Measurements from ENCODE around the gene SLC25A47. TPM values are rescaled to one million over a fixed set of nuclear protein-coding genes. Genes with fewer than 3 reads are reported as not detected.

Gene SLC25A47
- total RNA-seq, 1 experiment from 2014 or later: 0.13 TPM

DNA sequence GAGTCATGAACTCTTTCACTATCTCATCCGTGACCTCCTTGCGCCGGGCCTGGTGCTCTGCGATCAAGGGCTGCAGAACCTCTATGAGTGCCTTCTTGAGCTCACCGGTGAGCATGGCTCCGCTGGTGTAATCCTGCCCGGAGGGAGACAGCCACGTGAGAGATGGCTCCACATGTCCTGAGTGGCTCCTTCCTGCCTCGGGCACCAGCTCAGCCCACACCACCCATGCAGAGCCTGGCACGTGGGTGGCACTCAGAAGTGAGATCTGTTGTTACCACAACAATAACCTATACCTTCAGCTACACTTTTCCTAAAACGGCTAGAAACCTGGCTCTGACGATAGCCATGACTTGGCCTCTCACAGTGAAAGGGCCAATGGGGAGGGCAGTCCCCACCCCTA lies 11.8 kb downstream of the SLC25A47 start:
- H3K9me3 Mint-ChIP-seq: no peaks in the 10 kb centered on the region
- Histone ChIP-seq H2BK5ac (ENCODE audit: insufficient read length, low read length) (no peak overlapping the region), H2BK20ac (ENCODE audit: low read depth, low read length, poor library complexity, severe bottlenecking) (no peak overlapping the region), H3K14ac (ENCODE audit: insufficient read depth, low read length) (no peak overlapping the region), H3K23ac (ENCODE audit: insufficient read length, low read depth, low read length) (no peak overlapping the region), H3K56ac (ENCODE audit: insufficient read length, low read depth, low read length) (no peak overlapping the region), H2BK120ac (ENCODE audit: low read depth, low read length, poor library complexity, severe bottlenecking) (no peak overlapping the region), H3K18ac (ENCODE audit: insufficient read length, low read depth, low read length) (no peak overlapping the region), H3K4me1 (ENCODE audit: insufficient read depth, low read length) (no peaks in the 10 kb centered on the region), H3K4ac (ENCODE audit: low read depth, low read length) (no peak overlapping the region), H3K79me1 (ENCODE audit: insufficient read depth, low read depth, low read length, poor library complexity, severe bottlenecking) (no peaks in the 10 kb centered on the region), H3K27me3 (ENCODE audit: insufficient read depth, low read length) (no peaks in the 10 kb centered on the region), H2BK15ac (ENCODE audit: low read depth, low read length) (no peak overlapping the region), H4K91ac (ENCODE audit: insufficient read length, low read depth, low read length) (no peak overlapping the region), H2AFZ (ENCODE audit: low read length) (no peak overlapping the region), H4K5ac (ENCODE audit: insufficient read length, low read depth, low read length) (no peak overlapping the region), H2BK12ac (ENCODE audit: insufficient read length, low read depth, low read length) (no peak overlapping the region), H3K27ac (ENCODE audit: insufficient read length, low read depth, low read length) (no peak overlapping the region), H3K79me2 (ENCODE audit: insufficient read depth, low read length) (no peaks in the 10 kb centered on the region), H3K9ac (ENCODE audit: extremely low read depth, insufficient read length, low read length) (no peak overlapping the region), H3T11ph (ENCODE audit: low read length) (no peak overlapping the region), H4K8ac (replicated peaks; ENCODE audit: insufficient read length, low read depth, low read length) (no peak overlapping the region), H3K23me2 (ENCODE audit: insufficient read length, low read depth, low read length, poor library complexity, severe bottlenecking) (no peaks in the 10 kb centered on the region), H2AK5ac (ENCODE audit: insufficient read length, low read length) (no peak overlapping the region), H4K20me1 (ENCODE audit: control insufficient read depth, insufficient read depth, insufficient read length) (no peaks in the 10 kb centered on the region), H3K9me3 (ENCODE audit: control insufficient read depth, low read depth, low read length) (no peaks in the 10 kb centered on the region), H3K4me2 (ENCODE audit: insufficient read depth, insufficient read length, low read length) (no peak overlapping the region)
- no CpG with 5 or more reads among the region's 12 CpGs for WGBS (ENCODE audit: extremely low coverage, insufficient read length, low lambda C conversion rate)
- no peak for DNase-seq
- H3K27me3 Mint-ChIP-seq (ENCODE audit: low read depth): no peaks in the 10 kb centered on the region
- no peak overlapping the region for H3K27ac Mint-ChIP-seq
- 0 out of 4 replicates have a peak, but pooled peaks cover 0 to 3% of the 10 kb centered on the region in 2 experiments for H3K4me1 Mint-ChIP-seq
- no peak overlapping the region for H3K4me3 Mint-ChIP-seq
- TF ChIP-seq, protein P1, sequence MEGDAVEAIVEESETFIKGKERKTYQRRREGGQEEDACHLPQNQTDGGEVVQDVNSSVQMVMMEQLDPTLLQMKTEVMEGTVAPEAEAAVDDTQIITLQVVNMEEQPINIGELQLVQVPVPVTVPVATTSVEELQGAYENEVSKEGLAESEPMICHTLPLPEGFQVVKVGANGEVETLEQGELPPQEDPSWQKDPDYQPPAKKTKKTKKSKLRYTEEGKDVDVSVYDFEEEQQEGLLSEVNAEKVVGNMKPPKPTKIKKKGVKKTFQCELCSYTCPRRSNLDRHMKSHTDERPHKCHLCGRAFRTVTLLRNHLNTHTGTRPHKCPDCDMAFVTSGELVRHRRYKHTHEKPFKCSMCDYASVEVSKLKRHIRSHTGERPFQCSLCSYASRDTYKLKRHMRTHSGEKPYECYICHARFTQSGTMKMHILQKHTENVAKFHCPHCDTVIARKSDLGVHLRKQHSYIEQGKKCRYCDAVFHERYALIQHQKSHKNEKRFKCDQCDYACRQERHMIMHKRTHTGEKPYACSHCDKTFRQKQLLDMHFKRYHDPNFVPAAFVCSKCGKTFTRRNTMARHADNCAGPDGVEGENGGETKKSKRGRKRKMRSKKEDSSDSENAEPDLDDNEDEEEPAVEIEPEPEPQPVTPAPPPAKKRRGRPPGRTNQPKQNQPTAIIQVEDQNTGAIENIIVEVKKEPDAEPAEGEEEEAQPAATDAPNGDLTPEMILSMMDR (conservative IDR thresholded peaks at IDR 0.05): no peak
- H3K36me3 Mint-ChIP-seq (ENCODE audit: insufficient read depth in 1 of 3, low read depth in 3 of 3): peaks cover 24 to 49% (median 40%) of the 10 kb centered on the region in 3 experiments; a peak in 6 of 7 replicates
